Vein endothelial cell (primary cell): ENCODE results near the gene FAHD2A. TPM values are rescaled to one million over a fixed set of nuclear protein-coding genes. Genes with fewer than 3 reads are reported as not detected.

Source experiments
- small RNA-seq: library from RNA; depleted of rRNA; stranded (forward); fragments of <200 nt; gene quantifications from one replicate; pipeline ENCODE3, GENCODE V24; 2012
- total RNA-seq: library from RNA; depleted of rRNA; stranded (reverse); fragments of >200 nt; gene quantifications from 2 replicates; pipeline ENCODE4 v1.2.3, GENCODE V29; 2012

FAHD2A gene
- 14.8 and 34.0 TPM in 2 replicates for total RNA-seq

GRCh38 chr2:95402370-95403203 is at the start of gene FAHD2A:
FAHD2A (plus strand) TSS chr2:95402708; CDS start chr2:95405559, 2,851 bp downstream.

Small RNAs within 50 kb of the gene (small RNA-seq; reads per million reads assigned to genes)
- not detected for gene AC133104.2

Other genes starting within 250 kb of the FAHD2A start
- gene ZNF514, start 242.9 kb upstream of the FAHD2A start, total RNA-seq: 8.8 and 9.8 TPM in 2 replicates
- 5.9 and 6.1 TPM in 2 replicates for gene ZNF2, start 236.9 kb upstream of the FAHD2A start, total RNA-seq
- 6.5 and 8.4 TPM in 2 replicates for gene ZNF892, start 195.2 kb upstream of the FAHD2A start, total RNA-seq
- 0.57 TPM in 1 of 2 replicates, not detected in the other for gene PROM2, start 128.3 kb upstream of the FAHD2A start, total RNA-seq
- 0.33 and 0.48 TPM in 2 replicates for gene KCNIP3, start 105.4 kb upstream of the FAHD2A start, total RNA-seq
- gene TRIM43B, start 82.0 kb downstream of the FAHD2A start, total RNA-seq: 0.33 TPM in 1 of 2 replicates, not detected in the other
- gene TRIM43, start 189.3 kb downstream of the FAHD2A start, total RNA-seq: not detected in 2 replicates